HepG2 (cell line): ENCODE measurements around the gene GDPGP1. TPM values are rescaled to one million over a fixed set of nuclear protein-coding genes. Genes with fewer than 3 reads are reported as not detected.
A peak's percentile ranks its signal among the peaks of the same experiment; 100 is the strongest.

Experiments used
- EED ChIP-seq: sonication (generic); formaldehyde crosslinking; IDR thresholded peaks from 2 replicates; pipeline ENCODE4 v1.5.0; 2020; ENCODE audit warnings: mild to moderate bottlenecking, missing genetic modification reagents
- IKZF4 ChIP-seq: sonication (generic); formaldehyde crosslinking; IDR thresholded peaks from 2 replicates; pipeline ENCODE4 v1.5.1; 2020; ENCODE audit warnings: borderline replicate concordance, mild to moderate bottlenecking, low read depth, missing genetic modification reagents; ENCODE audit errors: not compliant biosample characterization
- NKX3-1 ChIP-seq: sonication (generic); formaldehyde crosslinking; IDR thresholded peaks from 2 replicates; pipeline ENCODE4 v1.5.0; 2020; ENCODE audit warnings: missing genetic modification reagents
- RCOR2 ChIP-seq: IDR thresholded peaks from 2 replicates; pipeline ENCODE4 v1.6.1; 2016; ENCODE audit warnings: missing biosample characterization, missing genetic modification reagents
- ZEB1 ChIP-seq: IDR thresholded peaks from 2 replicates; pipeline ENCODE4 v1.6.1; 2012; ENCODE audit warnings: mild to moderate bottlenecking, low read depth, inconsistent platforms; ENCODE audit not compliant: insufficient replicate concordance
- ZFP90 ChIP-seq: sonication (generic); formaldehyde crosslinking; IDR thresholded peaks from 2 replicates; pipeline ENCODE4 v1.8.0; 2022; ENCODE audit warnings: missing genetic modification reagents, mild to moderate bottlenecking, inconsistent platforms, borderline replicate concordance
- ZNF331 ChIP-seq: sonication (generic); formaldehyde crosslinking; IDR thresholded peaks from 2 replicates; pipeline ENCODE4 v1.4.0; 2020; ENCODE audit warnings: missing genetic modification reagents
- ZNF446 ChIP-seq: sonication (generic); formaldehyde crosslinking; IDR thresholded peaks from 2 replicates; pipeline ENCODE4 v1.5.0; 2020; ENCODE audit warnings: mild to moderate bottlenecking, missing genetic modification reagents
- ZNF749 ChIP-seq: sonication (generic); formaldehyde crosslinking; IDR thresholded peaks from 2 replicates; pipeline ENCODE4 v1.8.0; 2022; ENCODE audit warnings: mild to moderate bottlenecking, missing genetic modification reagents, moderate library complexity, borderline replicate concordance
- ZNF816 ChIP-seq: sonication (generic); formaldehyde crosslinking; IDR thresholded peaks from 2 replicates; pipeline ENCODE4 v1.8.0; 2022; ENCODE audit warnings: missing genetic modification reagents, mild to moderate bottlenecking, borderline replicate concordance
- polyA plus RNA-seq, 8 experiments: library from polyadenylated mRNA; depleted of rRNA in 3 of 8; stranded (reverse) in 7 of 8; unstranded in 1 of 8; fragments of >200 nt; fragmentation: Illumina TruSeq in 4 of 8; extraction: Trizol in 4 of 8; gene quantifications; 2 replicates each; pipeline versions ENCODE4 v1.2.1 to v1.2.3, GENCODE V29; 2011 to 2016; ENCODE audit warnings: low read depth in 4 of 8, missing spikeins in 1 of 8, mixed read lengths in 1 of 8; ENCODE audit not compliant: insufficient read depth in 1 of 8
- total RNA-seq, 5 experiments: library from RNA; depleted of rRNA; stranded (reverse); fragments of >200 nt; fragmentation: Illumina TruSeq; extraction: Trizol; gene quantifications; 2 replicates each; pipeline ENCODE4 v1.2.3, GENCODE V29; 2016; ENCODE audit warnings: low read depth in 1 of 5
- TF ChIP-seq, protein P1 (sequence below): sonication (generic); formaldehyde crosslinking; IDR thresholded peaks from 2 replicates; pipeline ENCODE4 v1.8.1; 2023; ENCODE audit warnings: missing genetic modification reagents, inconsistent platforms, borderline replicate concordance
- TF ChIP-seq, protein P2 (sequence below): sonication (generic); formaldehyde crosslinking; IDR thresholded peaks from 2 replicates; pipeline ENCODE4 v1.8.0; 2022; ENCODE audit warnings: mild to moderate bottlenecking, missing genetic modification reagents, moderate library complexity
- TF ChIP-seq, protein P3 (sequence below): sonication (generic); formaldehyde crosslinking; IDR thresholded peaks from 2 replicates; pipeline ENCODE4 v1.4.0; 2020; ENCODE audit warnings: mild to moderate bottlenecking, missing genetic modification reagents
- TF ChIP-seq, protein P4 (sequence below): sonication (generic); formaldehyde crosslinking; IDR thresholded peaks from 2 replicates; pipeline ENCODE4 v1.5.0; 2020; ENCODE audit warnings: mild to moderate bottlenecking, low read depth, missing genetic modification reagents, borderline replicate concordance
- TF ChIP-seq, protein P5 (sequence below): sonication (generic); formaldehyde crosslinking; IDR thresholded peaks from 2 replicates; pipeline ENCODE4 v1.4.0; 2020; ENCODE audit warnings: mild to moderate bottlenecking, missing genetic modification reagents

Gene GDPGP1
- total and polyA plus RNA-seq, 2 of the 13 experiments (the other 11 are each of a cell fraction or from before 2014, with no cell fraction given) = 1.5 to 4.3 TPM

DNA sequence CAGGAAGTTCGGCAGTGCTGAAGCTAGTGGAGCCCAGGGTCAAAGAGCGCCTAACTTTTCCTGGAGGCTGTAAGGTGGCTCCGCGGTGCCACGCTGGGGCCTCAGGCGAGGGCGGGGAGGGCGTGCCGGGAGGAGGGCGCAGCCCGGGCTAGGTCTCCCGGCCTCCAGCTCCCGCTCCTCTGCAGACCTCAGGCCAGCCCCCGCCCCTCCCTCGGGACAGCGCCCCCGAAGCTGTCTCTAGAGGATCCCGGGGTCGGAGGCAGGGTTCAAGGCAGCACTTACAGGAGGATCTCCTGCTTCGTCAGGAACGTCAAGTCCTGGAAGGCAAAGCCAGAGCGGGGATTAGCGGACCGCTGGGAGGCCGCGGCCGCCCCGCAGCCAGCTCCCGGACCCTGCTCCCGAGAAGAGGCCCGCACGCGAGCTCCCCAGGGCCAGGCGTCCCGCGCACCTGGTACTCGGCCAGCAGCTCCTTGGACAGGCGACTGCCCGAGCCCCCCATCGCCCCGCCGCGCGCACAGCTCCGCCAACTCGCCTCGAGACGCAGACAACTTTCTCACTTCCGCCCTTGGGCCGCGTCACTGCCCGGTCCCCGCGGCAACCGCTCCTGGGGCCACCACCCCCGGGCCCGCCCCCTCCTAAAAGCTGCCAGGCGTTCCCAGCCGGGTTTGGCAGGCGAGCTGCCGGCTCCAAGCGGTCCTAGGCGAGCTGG is 468 bp upstream of the GDPGP1 start, which contains the start of gene CIB1 (continued):
- no peak for TF ChIP-seq ZEB1
- TF ChIP-seq ZNF446 = no peak
- TF ChIP-seq, protein P1, sequence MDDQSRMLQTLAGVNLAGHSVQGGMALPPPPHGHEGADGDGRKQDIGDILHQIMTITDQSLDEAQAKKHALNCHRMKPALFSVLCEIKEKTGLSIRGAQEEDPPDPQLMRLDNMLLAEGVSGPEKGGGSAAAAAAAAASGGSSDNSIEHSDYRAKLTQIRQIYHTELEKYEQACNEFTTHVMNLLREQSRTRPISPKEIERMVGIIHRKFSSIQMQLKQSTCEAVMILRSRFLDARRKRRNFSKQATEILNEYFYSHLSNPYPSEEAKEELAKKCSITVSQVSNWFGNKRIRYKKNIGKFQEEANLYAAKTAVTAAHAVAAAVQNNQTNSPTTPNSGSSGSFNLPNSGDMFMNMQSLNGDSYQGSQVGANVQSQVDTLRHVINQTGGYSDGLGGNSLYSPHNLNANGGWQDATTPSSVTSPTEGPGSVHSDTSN = no peak
- TF ChIP-seq ZNF331 (CRISPR knock-in tag) = peak; percentile 18
- TF ChIP-seq, protein P2, sequence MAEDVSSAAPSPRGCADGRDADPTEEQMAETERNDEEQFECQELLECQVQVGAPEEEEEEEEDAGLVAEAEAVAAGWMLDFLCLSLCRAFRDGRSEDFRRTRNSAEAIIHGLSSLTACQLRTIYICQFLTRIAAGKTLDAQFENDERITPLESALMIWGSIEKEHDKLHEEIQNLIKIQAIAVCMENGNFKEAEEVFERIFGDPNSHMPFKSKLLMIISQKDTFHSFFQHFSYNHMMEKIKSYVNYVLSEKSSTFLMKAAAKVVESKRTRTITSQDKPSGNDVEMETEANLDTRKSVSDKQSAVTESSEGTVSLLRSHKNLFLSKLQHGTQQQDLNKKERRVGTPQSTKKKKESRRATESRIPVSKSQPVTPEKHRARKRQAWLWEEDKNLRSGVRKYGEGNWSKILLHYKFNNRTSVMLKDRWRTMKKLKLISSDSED (CRISPR knock-in tag) = no peak
- TF ChIP-seq ZNF749 (CRISPR knock-in tag) = peak; percentile 30; the same call in 1 of the 2 replicates
- TF ChIP-seq EED (CRISPR knock-in tag) = peak; percentile 84; the same call in 1 of the 2 replicates
- TF ChIP-seq NKX3-1 (CRISPR knock-in tag) = no peak
- TF ChIP-seq, protein P3, sequence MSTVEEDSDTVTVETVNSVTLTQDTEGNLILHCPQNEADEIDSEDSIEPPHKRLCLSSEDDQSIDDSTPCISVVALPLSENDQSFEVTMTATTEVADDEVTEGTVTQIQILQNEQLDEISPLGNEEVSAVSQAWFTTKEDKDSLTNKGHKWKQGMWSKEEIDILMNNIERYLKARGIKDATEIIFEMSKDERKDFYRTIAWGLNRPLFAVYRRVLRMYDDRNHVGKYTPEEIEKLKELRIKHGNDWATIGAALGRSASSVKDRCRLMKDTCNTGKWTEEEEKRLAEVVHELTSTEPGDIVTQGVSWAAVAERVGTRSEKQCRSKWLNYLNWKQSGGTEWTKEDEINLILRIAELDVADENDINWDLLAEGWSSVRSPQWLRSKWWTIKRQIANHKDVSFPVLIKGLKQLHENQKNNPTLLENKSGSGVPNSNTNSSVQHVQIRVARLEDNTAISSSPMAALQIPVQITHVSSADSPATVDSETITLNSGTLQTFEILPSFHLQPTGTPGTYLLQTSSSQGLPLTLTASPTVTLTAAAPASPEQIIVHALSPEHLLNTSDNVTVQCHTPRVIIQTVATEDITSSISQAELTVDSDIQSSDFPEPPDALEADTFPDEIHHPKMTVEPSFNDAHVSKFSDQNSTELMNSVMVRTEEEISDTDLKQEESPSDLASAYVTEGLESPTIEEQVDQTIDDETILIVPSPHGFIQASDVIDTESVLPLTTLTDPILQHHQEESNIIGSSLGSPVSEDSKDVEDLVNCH (CRISPR knock-in tag) = no peak
- TF ChIP-seq ZFP90 (CRISPR knock-in tag) = no peak
- 0 out of 2 replicates have a peak, but pooled peaks have one; percentile 60 for TF ChIP-seq ZNF816
- TF ChIP-seq, protein P4, sequence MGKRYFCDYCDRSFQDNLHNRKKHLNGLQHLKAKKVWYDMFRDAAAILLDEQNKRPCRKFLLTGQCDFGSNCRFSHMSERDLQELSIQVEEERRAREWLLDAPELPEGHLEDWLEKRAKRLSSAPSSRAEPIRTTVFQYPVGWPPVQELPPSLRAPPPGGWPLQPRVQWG (CRISPR knock-in tag) = no peak
- no peak for TF ChIP-seq RCOR2 (CRISPR knock-in tag)
- TF ChIP-seq, protein P5, sequence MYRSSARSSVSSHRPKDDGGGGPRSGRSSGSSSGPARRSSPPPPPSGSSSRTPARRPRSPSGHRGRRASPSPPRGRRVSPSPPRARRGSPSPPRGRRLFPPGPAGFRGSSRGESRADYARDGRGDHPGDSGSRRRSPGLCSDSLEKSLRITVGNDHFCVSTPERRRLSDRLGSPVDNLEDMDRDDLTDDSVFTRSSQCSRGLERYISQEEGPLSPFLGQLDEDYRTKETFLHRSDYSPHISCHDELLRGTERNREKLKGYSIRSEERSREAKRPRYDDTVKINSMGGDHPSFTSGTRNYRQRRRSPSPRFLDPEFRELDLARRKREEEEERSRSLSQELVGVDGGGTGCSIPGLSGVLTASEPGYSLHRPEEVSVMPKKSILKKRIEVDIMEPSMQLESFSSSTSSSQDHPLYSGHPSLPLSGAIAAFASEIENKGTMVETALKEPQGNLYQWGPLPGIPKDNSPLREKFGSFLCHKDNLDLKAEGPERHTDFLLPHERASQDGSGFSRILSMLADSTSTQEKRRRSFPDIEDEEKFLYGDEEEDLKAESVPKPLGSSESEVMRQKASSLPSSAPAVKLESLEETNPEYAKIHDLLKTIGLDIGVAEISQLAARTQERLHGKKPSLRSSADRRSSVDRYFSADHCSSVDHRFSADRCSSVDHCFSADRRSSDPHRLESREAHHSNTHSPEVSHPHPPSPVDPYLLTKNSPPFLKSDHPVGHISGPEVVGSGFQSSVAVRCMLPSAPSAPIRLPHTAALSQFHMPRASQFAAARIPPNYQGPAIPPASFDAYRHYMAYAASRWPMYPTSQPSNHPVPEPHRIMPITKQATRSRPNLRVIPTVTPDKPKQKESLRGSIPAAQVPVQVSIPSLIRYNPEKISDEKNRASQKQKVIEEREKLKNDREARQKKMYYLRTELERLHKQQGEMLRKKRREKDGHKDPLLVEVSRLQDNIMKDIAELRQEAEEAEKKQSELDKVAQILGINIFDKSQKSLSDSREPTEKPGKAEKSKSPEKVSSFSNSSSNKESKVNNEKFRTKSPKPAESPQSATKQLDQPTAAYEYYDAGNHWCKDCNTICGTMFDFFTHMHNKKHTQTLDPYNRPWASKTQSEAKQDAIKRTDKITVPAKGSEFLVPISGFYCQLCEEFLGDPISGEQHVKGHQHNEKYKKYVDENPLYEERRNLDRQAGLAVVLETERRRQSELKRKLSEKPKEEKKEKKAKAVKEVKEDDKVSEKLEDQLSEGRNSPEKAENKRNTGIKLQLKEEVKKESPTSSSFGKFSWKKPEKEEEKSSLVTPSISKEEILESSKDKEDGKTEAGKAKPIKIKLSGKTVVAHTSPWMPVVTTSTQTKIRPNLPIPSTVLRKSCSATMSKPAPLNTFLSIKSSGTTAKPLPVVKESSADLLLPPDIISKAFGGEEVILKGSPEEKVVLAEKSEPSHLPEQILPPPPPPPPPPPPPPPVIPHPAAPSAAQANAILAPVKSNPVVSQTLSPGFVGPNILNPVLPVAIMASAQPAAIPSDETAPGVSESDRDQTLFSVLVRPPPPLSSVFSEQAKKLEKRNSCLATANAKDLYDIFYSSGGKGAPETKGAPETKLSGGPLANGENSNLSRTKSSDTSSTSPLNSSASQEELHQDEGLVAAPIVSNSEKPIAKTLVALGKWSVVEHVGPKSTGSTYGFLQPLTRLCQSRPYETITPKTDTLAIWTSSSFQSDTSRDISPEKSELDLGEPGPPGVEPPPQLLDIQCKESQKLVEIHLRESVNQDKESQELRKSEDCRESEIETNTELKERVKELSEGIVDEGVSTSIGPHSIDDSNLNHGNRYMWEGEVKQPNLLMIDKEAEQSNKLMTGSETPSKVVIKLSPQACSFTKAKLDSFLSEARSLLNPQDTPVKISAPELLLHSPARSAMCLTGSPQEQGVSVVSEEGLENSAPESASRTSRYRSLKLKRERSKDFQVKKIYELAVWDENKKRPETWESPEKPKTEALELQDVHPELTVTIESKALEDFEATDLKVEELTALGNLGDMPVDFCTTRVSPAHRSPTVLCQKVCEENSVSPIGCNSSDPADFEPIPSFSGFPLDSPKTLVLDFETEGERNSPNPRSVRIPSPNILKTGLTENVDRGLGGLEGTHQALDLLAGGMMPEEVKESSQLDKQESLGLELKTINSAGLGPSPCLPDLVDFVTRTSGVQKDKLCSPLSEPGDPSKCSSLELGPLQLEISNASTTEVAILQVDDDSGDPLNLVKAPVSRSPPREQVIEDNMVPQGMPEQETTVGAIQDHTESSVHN (CRISPR knock-in tag) = no peak
- TF ChIP-seq IKZF4 (CRISPR knock-in tag) = peak; percentile 63
